ENCODE results near the gene PRRX2.
A peak's percentile ranks its signal among the peaks of the same experiment; 100 is the strongest.

The PRRX2 gene

GRCh38 chr9:129712634-129713401, 47.4 kb downstream of the PRRX2 start:
- DNase-seq: peak; percentile 17

GRCh38 chr9:129713402-129713679, 47.9 kb downstream of the PRRX2 start:
- DNase-seq: no peak

- no peak for DNase-seq
Measured at GRCh38 chr9:129714511-129715061, 49.1 kb downstream of the PRRX2 start.

GRCh38 chr9:129716091-129716490, 50.6 kb downstream of the PRRX2 start:
- DNase-seq: no peak

- DNase-seq: no peak
Measured at GRCh38 chr9:129717991-129718390, 52.5 kb downstream of the PRRX2 start.

- no peak for DNase-seq
Measured at GRCh38 chr9:129718647-129719046, 53.2 kb downstream of the PRRX2 start.

GRCh38 chr9:129719135-129719534, 53.7 kb downstream of the PRRX2 start:
- DNase-seq: no peak

GRCh38 chr9:129720181-129720864, 54.9 kb downstream of the PRRX2 start:
- DNase-seq: no peak

- DNase-seq: no peak
Measured at GRCh38 chr9:129720865-129721545, 55.6 kb downstream of the PRRX2 start.

- no peak for DNase-seq
Measured at GRCh38 chr9:129722913-129723312, 57.5 kb downstream of the PRRX2 start.

GRCh38 chr9:129724456-129725190, 59.2 kb downstream of the PRRX2 start:
- DNase-seq: no peak

- DNase-seq: no peak
Measured at GRCh38 chr9:129725795-129726251, 60.4 kb downstream of the PRRX2 start.

- DNase-seq: peak; percentile 75
Measured at GRCh38 chr9:129726322-129727160, 61.1 kb downstream of the PRRX2 start.

- no peak for DNase-seq
Measured at GRCh38 chr9:129728744-129729143, 63.3 kb downstream of the PRRX2 start.

GRCh38 chr9:129731477-129732085, 66.1 kb downstream of the PRRX2 start:
- no peak for DNase-seq

- no peak for DNase-seq
Measured at GRCh38 chr9:129732100-129732499, 66.7 kb downstream of the PRRX2 start.

- no peak for DNase-seq
Measured at GRCh38 chr9:129732946-129733631, 67.6 kb downstream of the PRRX2 start.

GRCh38 chr9:129733632-129733953, 68.1 kb downstream of the PRRX2 start:
- DNase-seq: no peak

- no peak for DNase-seq
Measured at GRCh38 chr9:129735546-129735945, 70.1 kb downstream of the PRRX2 start.

- no peak for DNase-seq
Measured at GRCh38 chr9:129736334-129736733, 70.9 kb downstream of the PRRX2 start.
